Stimulated activated CD4-positive, alpha-beta T cell treated with anti-CD3 and anti-CD28 coated beads, TNF-alpha, amount 100 ng/mL, for 1 hour (primary cell): ENCODE measurements around the gene TNRC18.

Experiments used
- DNase-seq, 3 donors: peaks; one replicate each; pipeline ENCODE4 v3.0.0-alpha.2; 2020; ENCODE audit warnings: low read depth in 3 of 3, low spot score in 1 of 3

The TNRC18 gene

GRCh38 chr7:5352440-5353010 is 71.1 kb downstream of the TNRC18 start:
- DNase-seq = no peak

- DNase-seq = no peak
Observed at GRCh38 chr7:5351507-5352265, 71.9 kb downstream of the TNRC18 start.

- DNase-seq = no peak
Observed at GRCh38 chr7:5350600-5351385, 72.8 kb downstream of the TNRC18 start.

- DNase-seq = no peak
Observed at GRCh38 chr7:5350174-5350463, 73.5 kb downstream of the TNRC18 start.

GRCh38 chr7:5349437-5350173 is 74.0 kb downstream of the TNRC18 start:
- no peak for DNase-seq

GRCh38 chr7:5349005-5349380 is 74.6 kb downstream of the TNRC18 start:
- no peak for DNase-seq

- DNase-seq = no peak
Observed at GRCh38 chr7:5348134-5349004, 75.3 kb downstream of the TNRC18 start.

GRCh38 chr7:5345671-5346070 is 78.0 kb downstream of the TNRC18 start:
- DNase-seq = no peak

GRCh38 chr7:5345171-5345570 is 78.5 kb downstream of the TNRC18 start:
- DNase-seq = no peak

- DNase-seq = no peak
Observed at GRCh38 chr7:5344342-5344741, 79.3 kb downstream of the TNRC18 start.

- no peak for DNase-seq
Observed at GRCh38 chr7:5343884-5344283, 79.8 kb downstream of the TNRC18 start.

GRCh38 chr7:5342631-5343030 is 81.0 kb downstream of the TNRC18 start:
- DNase-seq = no peak

- DNase-seq = no peak
Observed at GRCh38 chr7:5339955-5340354, 83.7 kb downstream of the TNRC18 start.

- DNase-seq = no peak
Observed at GRCh38 chr7:5337047-5337446, 86.6 kb downstream of the TNRC18 start.

GRCh38 chr7:5334671-5335070 is 89.0 kb downstream of the TNRC18 start:
- DNase-seq = no peak

GRCh38 chr7:5333121-5334045 is 90.3 kb downstream of the TNRC18 start:
- DNase-seq = no peak

- DNase-seq = no peak
Observed at GRCh38 chr7:5332579-5332978, 91.1 kb downstream of the TNRC18 start.

GRCh38 chr7:5330288-5330687 is 93.3 kb downstream of the TNRC18 start:
- no peak for DNase-seq

GRCh38 chr7:5324961-5325360 is 98.7 kb downstream of the TNRC18 start:
- DNase-seq = no peak
